ENCODE results near the gene HILPDA.
"Not testable (repeated sequence)": the region's sequence is repeated elsewhere in the genome, so short reads cannot be mapped to it uniquely, and the experiment has no call there.

HILPDA gene

DNA sequence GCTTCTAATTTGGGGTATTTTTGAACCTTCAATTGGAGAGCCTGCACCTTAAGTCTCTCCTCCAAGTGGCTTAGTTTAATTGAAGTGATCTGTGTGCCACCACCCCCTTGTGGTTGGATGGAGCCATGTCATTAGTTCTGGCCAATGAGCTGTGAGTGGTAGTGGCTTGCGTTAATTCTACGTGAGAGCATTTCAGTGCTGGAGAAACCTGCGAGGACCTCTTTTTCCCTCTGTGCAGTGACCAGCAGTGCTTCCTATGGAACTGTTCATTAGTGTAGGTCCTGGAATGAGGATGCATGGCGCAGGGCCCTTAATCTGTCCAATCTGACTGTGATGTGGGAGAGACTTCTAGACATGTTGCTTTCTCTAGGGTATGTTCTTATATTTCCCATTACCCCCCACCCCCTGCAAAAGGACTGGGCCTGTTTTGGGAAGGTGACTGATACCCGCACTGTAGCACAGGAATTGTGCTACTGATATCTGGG, 3.8 kb downstream of the HILPDA start:
- DNase-seq, result peak in 46 of 58 donors; percentile 4 to 66 (median 34)

- no peak for DNase-seq
These were observed 6.8 kb downstream of the HILPDA start for GRCh38 chr7:128462460-128462859.

- DNase-seq, result not testable (repeated sequence)
These were observed 7.7 kb downstream of the HILPDA start for GRCh38 chr7:128463345-128463744.

DNA sequence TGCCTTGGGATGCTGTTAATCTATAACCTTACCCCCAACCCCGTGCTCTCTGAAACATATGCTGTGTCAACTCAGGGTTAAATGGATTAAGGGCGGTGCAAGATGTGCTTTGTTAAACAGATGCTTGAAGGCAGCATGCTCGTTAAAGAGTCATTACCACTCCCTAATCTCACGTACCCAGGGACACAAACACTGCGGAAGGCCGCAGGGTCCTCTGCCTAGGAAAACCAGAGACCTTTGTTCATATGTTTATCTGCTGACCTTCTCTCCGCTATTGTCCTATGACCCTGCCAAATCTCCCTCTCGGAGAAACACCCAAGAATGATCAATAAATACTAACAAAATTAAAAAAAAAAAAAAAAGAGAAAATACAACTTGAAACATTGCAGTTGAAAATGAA, 8.3 kb downstream of the HILPDA start:
- not testable (repeated sequence) for DNase-seq

DNA sequence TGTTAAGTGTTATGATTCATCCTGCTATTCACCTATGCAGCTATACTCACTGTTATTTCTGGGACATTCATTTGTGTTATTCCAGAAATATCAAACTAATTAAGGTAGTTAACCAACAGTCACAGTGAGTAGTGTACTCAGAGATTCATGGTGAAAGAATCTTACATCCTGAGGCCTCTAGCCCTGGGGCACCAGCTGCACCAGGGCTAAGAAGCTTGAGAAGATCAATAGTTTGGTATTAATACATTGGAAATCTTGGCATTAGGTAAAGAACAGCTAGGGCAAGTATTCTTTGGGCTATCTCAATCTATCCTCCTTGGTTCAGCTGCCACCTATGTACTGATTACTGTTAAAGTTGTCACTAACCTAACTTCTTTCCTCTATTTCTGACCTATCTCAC, 11.2 kb downstream of the HILPDA start:
- not testable (repeated sequence) for DNase-seq

DNA sequence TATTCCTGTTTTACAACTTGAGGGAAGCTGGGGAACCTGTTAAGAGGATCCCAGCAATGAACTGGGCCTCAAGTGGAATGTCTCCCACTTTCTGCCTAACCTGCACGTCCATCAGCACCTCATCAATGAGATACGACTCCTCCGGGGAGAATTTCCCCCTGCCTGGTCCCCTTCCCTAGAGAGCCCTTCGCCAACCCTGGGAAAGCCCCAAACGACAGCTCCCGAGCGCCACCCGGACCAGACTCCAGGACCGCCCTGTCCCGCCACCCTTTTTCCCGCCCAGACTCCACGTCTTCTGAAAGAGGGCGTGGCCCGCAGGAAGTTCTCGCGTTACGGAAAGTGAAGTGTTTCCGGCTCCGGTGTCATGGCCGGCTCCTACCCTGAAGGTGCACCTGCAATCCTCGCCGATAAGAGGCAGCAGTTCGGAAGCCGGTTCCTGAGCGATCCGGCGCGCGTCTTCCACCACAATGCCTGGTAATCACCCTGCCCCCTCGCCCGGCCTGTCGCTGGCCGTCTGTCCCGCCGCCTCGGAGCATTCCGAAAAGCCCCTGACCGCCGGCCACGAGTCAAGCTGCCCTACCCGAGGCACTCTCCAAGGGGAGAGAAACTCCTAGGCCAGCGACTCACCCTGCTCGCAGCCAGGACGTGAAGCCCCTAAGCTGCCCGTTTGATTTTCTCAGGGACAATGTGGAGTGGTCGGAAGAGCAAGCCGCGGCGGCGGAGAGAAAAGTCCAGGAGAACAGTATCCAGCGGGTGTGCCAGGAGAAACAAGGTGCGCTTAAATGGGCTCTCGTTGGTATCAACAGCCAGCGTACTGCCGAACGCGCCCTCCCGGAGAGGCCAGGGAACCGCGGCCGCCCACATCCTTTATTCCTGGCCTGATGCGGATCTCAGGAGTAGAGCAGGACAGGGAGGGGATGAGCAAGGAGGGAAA, 21.0 kb downstream of the HILPDA start, which contains the start of gene METTL2B:
Gene METTL2B, plus strand, starts transcription at position 347 of the 934 bp plus-strand sequence. Its CDS starts 18 bp downstream, at position 365.
- peak; percentile 48 to 96 (median 85) for DNase-seq

DNA sequence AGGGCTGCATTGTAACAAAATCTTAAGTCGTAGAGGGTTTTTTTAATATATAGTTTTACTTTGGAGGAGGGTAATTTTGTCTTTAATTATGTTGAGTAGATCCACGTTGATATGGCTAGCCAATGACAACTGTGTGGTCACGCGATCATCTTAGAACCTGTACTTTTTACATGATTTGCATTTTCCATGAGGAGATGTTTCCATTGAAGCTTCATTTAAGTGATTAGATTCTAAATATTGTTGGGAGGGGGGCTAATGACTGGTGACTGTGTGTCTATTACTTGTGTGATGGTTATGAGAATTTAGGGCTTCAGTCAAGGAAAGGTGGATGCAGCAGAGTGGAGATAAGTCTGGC, 21.6 kb downstream of the HILPDA start:
- not testable (repeated sequence) for DNase-seq

- not testable (repeated sequence) for DNase-seq
These were observed 23.4 kb downstream of the HILPDA start for GRCh38 chr7:128479082-128479481.

GRCh38 chr7:128488134-128488533, 32.5 kb downstream of the HILPDA start:
- DNase-seq, result not testable (repeated sequence)

DNA sequence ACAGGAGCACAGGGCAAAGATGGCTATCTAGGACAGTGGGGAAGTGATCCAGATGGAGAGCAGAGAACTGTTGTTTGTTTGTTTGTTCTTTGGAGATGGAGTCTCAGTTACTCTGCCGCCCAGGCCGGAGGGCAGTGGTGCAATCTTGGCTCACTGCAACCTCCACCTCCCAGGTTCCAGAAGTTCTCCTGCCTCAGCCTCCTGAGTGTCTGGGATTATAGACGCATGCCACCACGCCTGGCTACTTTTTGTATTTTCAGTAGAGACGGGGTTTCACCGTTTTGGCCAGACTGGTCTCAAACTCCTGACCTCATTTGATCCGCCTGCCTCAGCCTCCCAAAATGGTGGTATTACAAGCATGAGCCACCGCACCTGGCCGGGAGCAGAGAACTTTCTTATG, 41.7 kb downstream of the HILPDA start:
- DNase-seq, result no peak

- DNase-seq, result not testable (repeated sequence)
These were observed 49.7 kb downstream of the HILPDA start for GRCh38 chr7:128505416-128505815.

DNA sequence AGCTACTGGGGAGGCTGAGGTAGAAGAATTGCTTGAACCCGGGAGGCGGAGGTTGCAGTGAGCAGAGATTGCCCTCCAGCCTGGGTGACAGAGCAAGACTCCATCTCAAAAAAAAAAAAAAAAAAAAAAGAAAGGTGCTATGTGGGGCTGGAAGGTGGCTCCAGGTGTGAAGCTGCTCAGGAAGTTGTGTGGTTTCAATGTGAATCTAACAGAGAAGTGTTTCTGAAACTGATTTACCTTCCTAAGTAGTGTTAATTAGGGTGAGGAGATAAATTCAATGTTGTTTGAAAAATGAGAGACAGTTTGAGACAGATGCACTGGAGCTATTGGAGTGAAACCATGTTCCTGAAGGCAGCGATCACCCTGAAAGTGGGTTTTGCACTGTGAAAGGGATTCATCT, 51.1 kb downstream of the HILPDA start:
- not testable (repeated sequence) for DNase-seq

DNA sequence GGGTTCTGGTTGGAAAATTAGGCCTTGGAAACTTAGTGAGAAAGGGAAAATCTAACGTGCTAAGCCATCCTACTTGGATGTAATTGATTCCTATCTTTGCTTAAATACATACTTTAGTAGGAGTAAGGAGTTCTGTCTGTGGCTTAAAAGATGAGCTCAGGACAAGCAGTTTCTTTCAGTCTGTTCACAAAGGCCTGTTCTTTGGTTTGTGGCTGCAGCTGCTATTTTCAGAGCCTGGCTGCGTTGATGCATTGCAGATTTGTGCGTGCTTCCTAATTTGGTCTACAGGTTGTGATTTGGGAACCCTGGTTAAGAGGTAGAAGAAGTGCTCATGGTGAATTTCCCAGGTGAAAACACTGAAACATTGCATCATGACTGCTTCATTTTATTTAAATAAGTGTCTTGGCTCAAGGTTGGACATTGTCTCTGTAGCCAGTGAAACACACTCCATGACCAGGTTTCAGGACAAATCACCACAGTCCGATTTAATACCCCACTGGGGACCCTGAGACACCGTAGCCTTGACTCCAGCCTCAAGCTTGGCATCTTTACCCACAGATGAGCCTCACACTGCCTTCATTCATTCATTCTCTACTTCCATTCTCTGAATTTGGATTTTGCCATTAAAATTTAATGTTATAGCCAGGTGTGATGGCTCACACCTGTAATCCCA, 51.8 kb downstream of the HILPDA start:
- peak in 6 of 58 donors; percentile 2 to 32 (median 16) for DNase-seq

Data from anterior cingulate cortex (tissue), 58 donors.